ENCODE results near the gene CRELD1.
A peak's percentile ranks its signal among the peaks of the same experiment; 100 is the strongest.

Gene CRELD1

DNA sequence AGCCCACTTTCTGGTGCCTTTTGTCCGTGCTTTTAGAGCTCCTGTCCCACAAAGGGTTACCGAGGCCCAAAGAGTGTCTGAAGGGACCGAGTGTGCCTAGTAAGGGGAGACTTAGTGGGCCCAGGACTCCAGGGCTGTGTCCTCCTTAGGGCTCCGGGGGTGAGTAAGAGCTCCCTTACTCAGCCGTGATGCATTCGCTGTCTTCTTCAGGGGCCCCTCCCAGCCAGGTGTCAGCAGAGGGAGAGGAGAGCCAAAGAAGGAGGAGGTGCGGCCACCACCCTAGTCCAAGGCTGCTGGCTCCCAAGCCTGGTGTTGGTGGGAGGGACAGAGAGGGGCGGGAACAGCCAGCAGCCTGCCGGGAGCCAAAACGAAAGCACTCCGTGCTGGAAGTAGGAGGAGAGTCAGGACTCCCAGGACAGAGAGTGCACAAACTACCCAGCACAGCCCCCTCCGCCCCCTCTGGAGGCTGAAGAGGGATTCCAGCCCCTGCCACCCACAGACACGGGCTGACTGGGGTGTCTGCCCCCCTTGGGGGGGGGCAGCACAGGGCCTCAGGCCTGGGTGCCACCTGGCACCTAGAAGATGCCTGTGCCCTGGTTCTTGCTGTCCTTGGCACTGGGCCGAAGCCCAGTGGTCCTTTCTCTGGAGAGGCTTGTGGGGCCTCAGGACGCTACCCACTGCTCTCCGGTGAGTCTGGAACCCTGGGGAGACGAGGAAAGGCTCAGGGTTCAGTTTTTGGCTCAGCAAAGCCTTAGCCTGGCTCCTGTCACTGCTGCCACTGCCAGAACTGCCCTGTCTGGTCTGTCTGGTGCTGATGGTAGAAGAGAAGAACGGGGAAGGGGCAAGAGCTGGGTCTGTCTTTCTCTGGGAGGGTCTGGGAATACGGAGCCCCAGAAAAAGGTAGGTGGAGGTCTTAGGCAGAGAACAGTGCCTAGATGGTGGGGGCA is 16.6 kb upstream of the CRELD1 start, which contains the start of gene IL17RC:
Gene IL17RC (plus strand): TSS at position 365 of the 947 bp plus-strand sequence. CDS start 218 bp downstream, at position 583.
- Histone ChIP-seq H3K4me3 (ENCODE audit: low read length in 2 of 2) (peak within 1 kb of the TSS; percentile 74 to 84), H3K36me3 (ENCODE audit: control insufficient read depth in 2 of 2, insufficient read depth in 2 of 2, low read length in 2 of 2) (peaks cover 0 to 6% of the 10 kb centered on the region in 2 donors), H3K9ac (ENCODE audit: low read length in 2 of 2) (peak within 1 kb of the TSS; percentile 83 to 84), H3K9me3 (ENCODE audit: control insufficient read depth in 2 of 2, low read length in 2 of 2) (no peaks in the 10 kb centered on the region), H3K27me3 (ENCODE audit: control insufficient read depth in 1 of 2, insufficient read depth in 2 of 2, low read length in 2 of 2) (no peaks in the 10 kb centered on the region), H3K4me1 (ENCODE audit: control insufficient read depth, insufficient read depth, low read length) (peaks cover 48% of the 10 kb centered on the region), H3K27ac (ENCODE audit: low read length) (peak within 1 kb of the TSS; percentile 91)

DNA sequence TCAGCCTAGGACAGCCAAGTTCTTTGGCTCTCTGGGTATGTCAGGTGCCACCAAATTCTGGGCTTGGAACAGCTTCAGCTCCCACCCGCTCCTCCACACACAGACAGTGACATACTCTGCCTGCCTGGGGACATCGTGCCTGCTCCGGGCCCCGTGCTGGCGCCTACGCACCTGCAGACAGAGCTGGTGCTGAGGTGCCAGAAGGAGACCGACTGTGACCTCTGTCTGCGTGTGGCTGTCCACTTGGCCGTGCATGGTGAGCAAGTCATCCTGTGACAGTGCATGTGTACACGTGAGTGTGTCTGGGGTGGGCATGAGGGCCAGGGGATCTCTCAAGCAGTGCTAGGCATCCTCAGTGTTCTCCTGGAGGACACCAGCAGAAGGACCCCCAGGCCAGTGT is 15.8 kb upstream of the CRELD1 start:
- no peaks in the 10 kb centered on the region for H3K27me3 ChIP-seq (ENCODE audit: control insufficient read depth in 1 of 2, insufficient read depth in 2 of 2, low read length in 2 of 2)
- no peaks in the 10 kb centered on the region for H3K9me3 ChIP-seq (ENCODE audit: control insufficient read depth in 2 of 2, low read length in 2 of 2)
- H3K36me3 ChIP-seq (ENCODE audit: control insufficient read depth in 2 of 2, insufficient read depth in 2 of 2, low read length in 2 of 2): peaks cover 0 to 6% of the 10 kb centered on the region in 2 donors
- peak overlapping the region; percentile 22 to 84 for H3K4me3 ChIP-seq (ENCODE audit: low read length in 2 of 2)
- peaks cover 48% of the 10 kb centered on the region for H3K4me1 ChIP-seq (ENCODE audit: control insufficient read depth, insufficient read depth, low read length)
- peak overlapping the region; percentile 91 for H3K27ac ChIP-seq (ENCODE audit: low read length)
- H3K9ac ChIP-seq (ENCODE audit: low read length in 2 of 2): peak overlapping the region; percentile 83 to 84

DNA sequence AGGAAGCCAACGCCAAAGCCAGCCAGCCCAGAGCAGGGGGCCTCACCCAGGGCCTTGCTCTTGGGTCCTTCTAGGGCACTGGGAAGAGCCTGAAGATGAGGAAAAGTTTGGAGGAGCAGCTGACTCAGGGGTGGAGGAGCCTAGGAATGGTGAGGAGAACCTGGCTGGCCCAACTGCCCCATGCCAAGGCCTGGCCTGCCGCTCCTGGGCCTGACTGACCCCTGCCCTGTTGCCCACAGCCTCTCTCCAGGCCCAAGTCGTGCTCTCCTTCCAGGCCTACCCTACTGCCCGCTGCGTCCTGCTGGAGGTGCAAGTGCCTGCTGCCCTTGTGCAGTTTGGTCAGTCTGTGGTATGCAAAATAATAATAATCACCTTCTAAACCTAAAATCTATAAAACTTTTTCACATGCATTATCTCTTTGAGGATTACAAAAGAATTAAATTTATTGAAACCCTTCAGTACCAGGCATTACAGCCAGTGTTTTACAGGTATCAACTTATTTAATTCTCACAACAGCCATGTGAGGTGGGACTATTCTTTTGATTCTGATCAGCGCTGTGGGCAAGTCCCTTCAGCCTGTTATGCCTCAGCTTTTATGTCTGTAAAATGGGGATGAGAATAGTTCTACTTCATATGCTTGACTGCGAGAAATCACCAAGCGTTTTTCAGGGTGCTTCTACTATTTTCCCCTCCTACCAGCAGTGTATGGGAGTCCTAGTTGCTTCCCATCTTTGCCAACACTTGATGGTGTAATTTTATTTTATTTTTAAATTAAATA is 15.2 kb upstream of the CRELD1 start:
- no peaks in the 10 kb centered on the region for H3K9me3 ChIP-seq (ENCODE audit: control insufficient read depth in 2 of 2, low read length in 2 of 2)
- peak overlapping the region in 1 of 2 donors; percentile 84 for H3K4me3 ChIP-seq (ENCODE audit: low read length in 2 of 2)
- no peak overlapping the region for H3K9ac ChIP-seq (ENCODE audit: low read length in 2 of 2)
- H3K27me3 ChIP-seq (ENCODE audit: control insufficient read depth in 1 of 2, insufficient read depth in 2 of 2, low read length in 2 of 2): no peaks in the 10 kb centered on the region
- peak overlapping the region; percentile 91 for H3K27ac ChIP-seq (ENCODE audit: low read length)
- H3K36me3 ChIP-seq (ENCODE audit: control insufficient read depth in 2 of 2, insufficient read depth in 2 of 2, low read length in 2 of 2): peaks cover under 1 to 6% of the 10 kb centered on the region in 2 donors
- H3K4me1 ChIP-seq (ENCODE audit: control insufficient read depth, insufficient read depth, low read length): peaks cover 46% of the 10 kb centered on the region

DNA sequence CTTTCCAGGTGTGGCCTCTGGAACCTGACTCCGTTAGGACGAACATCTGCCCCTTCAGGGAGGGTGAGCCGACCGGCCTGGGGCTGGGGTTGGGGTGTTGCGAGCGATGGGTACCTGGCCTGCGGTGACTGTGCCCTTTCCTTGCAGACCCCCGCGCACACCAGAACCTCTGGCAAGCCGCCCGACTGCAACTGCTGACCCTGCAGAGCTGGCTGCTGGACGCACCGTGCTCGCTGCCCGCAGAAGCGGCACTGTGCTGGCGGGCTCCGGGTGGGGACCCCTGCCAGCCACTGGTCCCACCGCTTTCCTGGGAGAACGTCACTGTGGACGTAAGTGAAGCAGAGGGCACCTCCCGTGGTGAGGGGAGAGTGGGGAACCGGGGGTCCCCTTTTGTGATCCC is 5.5 kb upstream of the CRELD1 start:
- Histone ChIP-seq H3K27me3 (ENCODE audit: control insufficient read depth in 1 of 2, insufficient read depth in 2 of 2, low read length in 2 of 2) (no peaks in the 10 kb centered on the region), H3K9me3 (ENCODE audit: control insufficient read depth in 2 of 2, low read length in 2 of 2) (no peaks in the 10 kb centered on the region), H3K27ac (ENCODE audit: low read length) (no peak overlapping the region), H3K4me1 (ENCODE audit: control insufficient read depth, insufficient read depth, low read length) (peaks cover 12% of the 10 kb centered on the region), H3K36me3 (ENCODE audit: control insufficient read depth in 2 of 2, insufficient read depth in 2 of 2, low read length in 2 of 2) (peaks cover 28 to 29% of the 10 kb centered on the region in 2 donors), H3K9ac (ENCODE audit: low read length in 2 of 2) (no peak overlapping the region), H3K4me3 (ENCODE audit: low read length in 2 of 2) (no peak overlapping the region)

DNA sequence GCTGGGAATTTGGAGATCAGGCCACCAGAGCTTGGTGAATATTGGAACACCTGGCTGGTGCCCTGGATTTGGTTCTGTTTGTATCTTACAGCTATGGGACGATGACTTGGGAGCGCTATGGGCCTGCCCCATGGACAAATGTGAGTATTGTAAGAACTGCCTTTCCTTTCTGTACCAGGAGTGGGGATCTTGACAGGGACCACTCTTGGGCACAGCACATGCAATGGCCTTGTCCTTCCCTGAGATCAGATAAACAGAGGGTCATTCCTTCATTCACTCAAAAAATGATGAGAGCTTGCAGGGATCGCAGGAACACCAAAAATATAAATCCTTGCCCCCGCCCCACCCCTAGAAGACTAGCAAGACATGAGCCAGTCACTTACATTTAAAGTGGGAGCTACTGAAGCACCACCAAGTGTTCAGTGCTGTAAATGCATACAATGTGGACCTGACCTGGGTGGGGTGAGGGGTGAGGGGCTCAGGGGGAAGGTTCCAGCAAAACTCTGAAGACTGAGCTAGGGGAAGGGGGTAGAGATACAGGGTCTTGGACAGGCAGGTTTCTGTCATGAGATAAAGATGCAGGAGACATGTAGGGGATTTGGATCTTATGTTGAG is 2.7 kb upstream of the CRELD1 start:
- H3K9me3 ChIP-seq (ENCODE audit: control insufficient read depth in 2 of 2, low read length in 2 of 2): no peaks in the 10 kb centered on the region
- H3K27ac ChIP-seq (ENCODE audit: low read length): no peak overlapping the region
- no peak overlapping the region for H3K4me3 ChIP-seq (ENCODE audit: low read length in 2 of 2)
- H3K4me1 ChIP-seq (ENCODE audit: control insufficient read depth, insufficient read depth, low read length): peaks cover 31% of the 10 kb centered on the region
- peaks cover 17 to 28% of the 10 kb centered on the region in 2 donors for H3K36me3 ChIP-seq (ENCODE audit: control insufficient read depth in 2 of 2, insufficient read depth in 2 of 2, low read length in 2 of 2)
- no peaks in the 10 kb centered on the region for H3K27me3 ChIP-seq (ENCODE audit: control insufficient read depth in 1 of 2, insufficient read depth in 2 of 2, low read length in 2 of 2)
- H3K9ac ChIP-seq (ENCODE audit: low read length in 2 of 2): no peak overlapping the region

DNA sequence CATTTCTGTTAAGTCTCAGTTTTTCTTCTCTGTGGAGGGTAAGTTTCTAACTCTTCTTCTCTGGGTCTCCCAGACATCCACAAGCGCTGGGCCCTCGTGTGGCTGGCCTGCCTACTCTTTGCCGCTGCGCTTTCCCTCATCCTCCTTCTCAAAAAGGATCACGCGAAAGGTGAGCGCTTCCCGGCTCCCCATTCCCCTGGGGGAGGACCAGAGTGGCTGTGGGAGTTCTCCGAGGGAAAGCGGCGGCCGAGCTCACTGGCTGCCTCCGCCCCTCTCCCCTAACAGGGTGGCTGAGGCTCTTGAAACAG is 1.1 kb upstream of the CRELD1 start:
- H3K4me3 ChIP-seq (ENCODE audit: low read length in 2 of 2): peak overlapping the region; percentile 88 to 91
- no peaks in the 10 kb centered on the region for H3K27me3 ChIP-seq (ENCODE audit: control insufficient read depth in 1 of 2, insufficient read depth in 2 of 2, low read length in 2 of 2)
- H3K36me3 ChIP-seq (ENCODE audit: control insufficient read depth in 2 of 2, insufficient read depth in 2 of 2, low read length in 2 of 2): peaks cover 25 to 36% of the 10 kb centered on the region in 2 donors
- peak overlapping the region; percentile 98 for H3K27ac ChIP-seq (ENCODE audit: low read length)
- peak overlapping the region; percentile 76 to 96 for H3K9ac ChIP-seq (ENCODE audit: low read length in 2 of 2)
- no peaks in the 10 kb centered on the region for H3K9me3 ChIP-seq (ENCODE audit: control insufficient read depth in 2 of 2, low read length in 2 of 2)
- H3K4me1 ChIP-seq (ENCODE audit: control insufficient read depth, insufficient read depth, low read length): peaks cover 31% of the 10 kb centered on the region

DNA sequence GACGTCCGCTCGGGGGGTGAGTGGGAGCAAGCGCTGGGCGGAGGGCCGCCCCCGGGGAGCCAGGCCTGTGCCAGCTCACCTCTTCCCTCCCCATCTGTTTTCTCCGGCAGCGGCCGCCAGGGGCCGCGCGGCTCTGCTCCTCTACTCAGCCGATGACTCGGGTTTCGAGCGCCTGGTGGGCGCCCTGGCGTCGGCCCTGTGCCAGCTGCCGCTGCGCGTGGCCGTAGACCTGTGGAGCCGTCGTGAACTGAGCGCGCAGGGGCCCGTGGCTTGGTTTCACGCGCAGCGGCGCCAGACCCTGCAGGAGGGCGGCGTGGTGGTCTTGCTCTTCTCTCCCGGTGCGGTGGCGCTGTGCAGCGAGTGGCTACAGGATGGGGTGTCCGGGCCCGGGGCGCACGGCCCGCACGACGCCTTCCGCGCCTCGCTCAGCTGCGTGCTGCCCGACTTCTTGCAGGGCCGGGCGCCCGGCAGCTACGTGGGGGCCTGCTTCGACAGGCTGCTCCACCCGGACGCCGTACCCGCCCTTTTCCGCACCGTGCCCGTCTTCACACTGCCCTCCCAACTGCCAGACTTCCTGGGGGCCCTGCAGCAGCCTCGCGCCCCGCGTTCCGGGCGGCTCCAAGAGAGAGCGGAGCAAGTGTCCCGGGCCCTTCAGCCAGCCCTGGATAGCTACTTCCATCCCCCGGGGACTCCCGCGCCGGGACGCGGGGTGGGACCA is 632 bp upstream of the CRELD1 start:
- Histone ChIP-seq H3K27me3 (ENCODE audit: control insufficient read depth in 1 of 2, insufficient read depth in 2 of 2, low read length in 2 of 2) (no peaks in the 10 kb centered on the region), H3K9ac (ENCODE audit: low read length in 2 of 2) (peak overlapping the region; percentile 76 to 96), H3K4me3 (ENCODE audit: low read length in 2 of 2) (peak overlapping the region; percentile 88 to 91), H3K27ac (ENCODE audit: low read length) (peak overlapping the region; percentile 98), H3K4me1 (ENCODE audit: control insufficient read depth, insufficient read depth, low read length) (peaks cover 31% of the 10 kb centered on the region), H3K36me3 (ENCODE audit: control insufficient read depth in 2 of 2, insufficient read depth in 2 of 2, low read length in 2 of 2) (peaks cover 30 to 40% of the 10 kb centered on the region in 2 donors), H3K9me3 (ENCODE audit: control insufficient read depth in 2 of 2, low read length in 2 of 2) (no peaks in the 10 kb centered on the region)

DNA sequence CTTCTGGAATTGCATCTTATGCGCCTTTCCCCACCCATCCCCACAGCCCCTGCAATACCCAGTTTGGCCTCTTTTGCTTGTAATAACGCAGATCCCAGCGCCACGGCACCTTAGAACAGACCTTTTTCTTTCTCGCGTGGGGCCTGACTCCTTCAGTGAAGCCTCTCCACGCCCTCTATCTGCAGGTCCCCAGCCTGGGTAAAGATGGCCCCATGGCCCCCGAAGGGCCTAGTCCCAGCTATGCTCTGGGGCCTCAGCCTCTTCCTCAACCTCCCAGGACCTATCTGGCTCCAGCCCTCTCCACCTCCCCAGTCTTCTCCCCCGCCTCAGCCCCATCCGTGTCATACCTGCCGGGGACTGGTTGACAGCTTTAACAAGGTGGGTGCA is 594 bp downstream of the CRELD1 start:
- peaks cover 31% of the 10 kb centered on the region for H3K4me1 ChIP-seq (ENCODE audit: control insufficient read depth, insufficient read depth, low read length)
- no peaks in the 10 kb centered on the region for H3K27me3 ChIP-seq (ENCODE audit: control insufficient read depth in 1 of 2, insufficient read depth in 2 of 2, low read length in 2 of 2)
- H3K9me3 ChIP-seq (ENCODE audit: control insufficient read depth in 2 of 2, low read length in 2 of 2): no peaks in the 10 kb centered on the region
- H3K36me3 ChIP-seq (ENCODE audit: control insufficient read depth in 2 of 2, insufficient read depth in 2 of 2, low read length in 2 of 2): peaks cover 34 to 38% of the 10 kb centered on the region in 2 donors
- peak overlapping the region; percentile 98 for H3K27ac ChIP-seq (ENCODE audit: low read length)
- peak overlapping the region; percentile 88 to 91 for H3K4me3 ChIP-seq (ENCODE audit: low read length in 2 of 2)
- H3K9ac ChIP-seq (ENCODE audit: low read length in 2 of 2): peak overlapping the region; percentile 96 to 97

DNA sequence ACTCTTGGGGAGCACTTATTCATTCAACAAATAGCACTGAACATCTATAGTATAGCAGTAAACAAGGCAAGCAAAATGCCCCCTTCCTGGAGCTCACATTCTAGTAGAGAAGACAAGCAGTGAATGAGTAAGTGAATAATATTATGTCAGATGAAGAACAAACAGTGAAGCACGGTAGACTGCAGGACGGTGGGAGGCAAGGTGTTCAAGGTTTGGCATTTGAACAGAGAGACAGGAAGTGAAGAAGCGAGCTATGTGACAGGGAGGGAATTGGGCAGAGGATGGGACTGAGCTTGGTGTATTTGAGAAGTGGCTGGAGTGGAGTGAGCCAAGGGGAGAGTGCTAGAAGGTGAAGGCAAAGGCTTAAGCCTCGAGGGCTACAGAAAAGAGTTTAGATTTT is 1.4 kb downstream of the CRELD1 start:
- Histone ChIP-seq H3K4me1 (ENCODE audit: control insufficient read depth, insufficient read depth, low read length) (peaks cover 31% of the 10 kb centered on the region), H3K36me3 (ENCODE audit: control insufficient read depth in 2 of 2, insufficient read depth in 2 of 2, low read length in 2 of 2) (peaks cover 28 to 32% of the 10 kb centered on the region in 2 donors), H3K27ac (ENCODE audit: low read length) (peak overlapping the region; percentile 98), H3K9ac (ENCODE audit: low read length in 2 of 2) (peak overlapping the region in 1 of 2 donors; percentile 97), H3K27me3 (ENCODE audit: control insufficient read depth in 1 of 2, insufficient read depth in 2 of 2, low read length in 2 of 2) (no peaks in the 10 kb centered on the region), H3K9me3 (ENCODE audit: control insufficient read depth in 2 of 2, low read length in 2 of 2) (no peaks in the 10 kb centered on the region), H3K4me3 (ENCODE audit: low read length in 2 of 2) (peak overlapping the region in 1 of 2 donors; percentile 91)

DNA sequence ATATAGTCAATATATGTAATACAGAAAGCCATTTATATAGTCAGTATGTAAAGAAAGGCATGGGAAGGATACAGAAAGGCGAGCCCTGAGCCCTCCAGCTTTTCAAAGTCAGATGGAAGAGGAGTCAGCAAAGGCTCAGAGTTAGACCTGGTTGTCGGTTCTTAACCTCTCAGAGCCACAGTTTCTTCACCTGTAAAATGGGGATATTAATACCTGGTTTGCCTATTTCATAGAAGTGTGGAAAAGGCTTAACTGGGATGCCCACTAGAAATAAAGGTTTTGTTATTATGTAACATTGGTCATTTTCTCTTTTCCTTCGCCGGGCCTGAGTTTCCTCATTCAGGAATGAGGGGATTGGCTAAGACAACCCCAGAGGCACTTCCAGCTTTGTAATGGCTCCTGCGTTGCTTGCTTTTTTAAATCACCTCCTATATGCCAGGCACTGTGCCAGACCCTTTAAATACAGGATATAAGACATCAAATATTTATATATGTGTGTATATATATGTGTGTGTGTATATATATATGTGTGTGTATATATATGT is 2.4 kb downstream of the CRELD1 start:
- Histone ChIP-seq H3K4me1 (ENCODE audit: control insufficient read depth, insufficient read depth, low read length) (peaks cover 31% of the 10 kb centered on the region), H3K36me3 (ENCODE audit: control insufficient read depth in 2 of 2, insufficient read depth in 2 of 2, low read length in 2 of 2) (peaks cover 24 to 25% of the 10 kb centered on the region in 2 donors), H3K27ac (ENCODE audit: low read length) (no peak overlapping the region), H3K9me3 (ENCODE audit: control insufficient read depth in 2 of 2, low read length in 2 of 2) (no peaks in the 10 kb centered on the region), H3K27me3 (ENCODE audit: control insufficient read depth in 1 of 2, insufficient read depth in 2 of 2, low read length in 2 of 2) (no peaks in the 10 kb centered on the region), H3K9ac (ENCODE audit: low read length in 2 of 2) (peak overlapping the region in 1 of 2 donors; percentile 33), H3K4me3 (ENCODE audit: low read length in 2 of 2) (no peak overlapping the region)
